ENCODE measurements around the gene EARS2.

EARS2 gene

DNA sequence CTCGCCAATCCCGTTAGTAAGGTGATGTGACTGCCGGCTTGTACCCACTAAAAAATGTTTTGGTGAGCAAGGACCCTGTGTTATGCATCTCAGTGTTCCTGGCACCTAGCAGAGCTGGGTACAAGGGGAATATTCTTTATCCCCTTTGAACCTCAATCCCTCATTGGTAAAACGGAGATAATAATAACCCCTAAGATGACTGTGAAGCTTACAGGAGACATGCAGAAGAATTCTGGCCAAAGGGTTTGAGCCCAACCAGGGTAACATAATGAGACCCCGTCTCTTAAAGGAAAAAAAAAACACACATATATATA is 47.8 kb downstream of the EARS2 start:
- intact Hi-C loops (cut with DNase I), result no loop called here
- DNase-seq, result no peak

GRCh38 chr16:23508589-23509440 is 48.3 kb downstream of the EARS2 start:
- intact Hi-C loops (cut with DNase I), result no loop called here

GRCh38 chr16:23506606-23506994 is 50.5 kb downstream of the EARS2 start:
- intact Hi-C loops (cut with DNase I), result no loop called here
- peak in 1 of 10 donors; percentile 22 for DNase-seq

More at GRCh38 chr16:23508589-23509440, 48.3 kb downstream of the EARS2 start:
- peak in 5 of 10 donors; percentile 20 to 78 (median 29) for DNase-seq

DNA sequence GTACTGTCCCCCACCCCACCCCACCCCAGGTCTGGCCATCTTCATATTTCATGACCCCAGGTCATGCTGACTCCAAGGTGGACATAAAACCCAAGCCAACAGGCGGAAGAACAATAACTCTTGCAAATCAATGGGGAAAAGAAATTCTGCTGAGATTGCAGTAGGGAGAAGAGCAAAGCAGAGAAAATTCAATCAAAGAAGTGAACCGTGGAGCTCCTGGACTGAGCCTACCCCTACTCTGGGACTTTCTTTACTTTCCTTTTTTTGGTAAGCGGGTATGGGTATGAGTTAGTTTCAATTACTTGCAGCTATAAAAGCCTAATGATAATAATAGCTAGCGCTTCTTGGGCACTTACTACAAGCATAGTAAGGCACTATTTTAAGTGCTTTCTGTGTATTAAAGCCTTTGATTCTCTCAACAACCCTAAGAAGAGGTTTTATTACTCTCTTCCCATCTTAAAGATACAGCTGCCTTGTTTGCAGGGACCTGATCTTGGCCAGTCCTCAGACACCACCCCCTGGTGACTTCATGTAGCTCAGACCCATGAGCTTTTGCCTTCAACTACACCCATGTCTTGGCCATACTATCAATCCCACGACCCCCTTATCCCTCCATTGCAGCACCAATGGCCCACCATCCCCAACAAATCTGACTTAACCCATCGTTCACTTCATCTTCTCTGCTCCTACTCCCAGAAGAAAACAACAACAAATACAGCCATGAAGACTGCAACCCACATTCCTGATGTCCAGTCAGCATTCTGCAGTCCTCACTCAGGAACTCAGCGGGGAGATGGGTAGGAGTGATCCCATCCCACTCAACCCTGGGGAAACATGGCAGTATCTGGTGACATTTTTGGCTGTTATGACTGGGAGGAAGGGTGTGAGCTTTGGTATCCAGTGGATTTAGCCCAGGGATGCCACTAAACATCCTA is 51.2 kb downstream of the EARS2 start:
- peak in 1 of 10 donors; percentile 19 for DNase-seq
- intact Hi-C loops (cut with DNase I), result no loop called here

DNA sequence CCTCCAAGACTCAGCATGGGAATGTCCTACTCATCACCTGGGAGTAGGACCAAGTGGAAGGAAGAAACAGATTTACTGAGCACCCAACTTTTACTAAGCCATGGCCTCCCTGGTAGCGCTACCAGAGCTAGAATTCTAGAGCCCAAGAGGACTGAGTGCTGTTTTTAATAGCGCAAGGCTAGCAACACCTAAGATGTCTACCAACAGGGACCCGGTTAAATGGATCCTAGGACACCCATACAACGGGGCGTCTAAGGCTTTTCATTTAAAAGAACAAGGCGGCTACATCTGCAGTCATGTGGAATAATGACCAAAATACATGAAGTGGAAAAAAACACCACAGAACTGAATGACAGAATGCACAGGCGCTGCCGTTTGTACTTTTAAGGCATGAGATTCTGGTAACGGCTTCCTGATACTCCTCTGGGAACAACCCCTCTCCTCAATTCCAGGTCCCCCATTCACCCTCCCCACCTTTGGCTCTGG is 51.9 kb downstream of the EARS2 start:
- peak in 1 of 10 donors; percentile 13 for DNase-seq
- intact Hi-C loops (cut with DNase I), result no loop called here

DNA sequence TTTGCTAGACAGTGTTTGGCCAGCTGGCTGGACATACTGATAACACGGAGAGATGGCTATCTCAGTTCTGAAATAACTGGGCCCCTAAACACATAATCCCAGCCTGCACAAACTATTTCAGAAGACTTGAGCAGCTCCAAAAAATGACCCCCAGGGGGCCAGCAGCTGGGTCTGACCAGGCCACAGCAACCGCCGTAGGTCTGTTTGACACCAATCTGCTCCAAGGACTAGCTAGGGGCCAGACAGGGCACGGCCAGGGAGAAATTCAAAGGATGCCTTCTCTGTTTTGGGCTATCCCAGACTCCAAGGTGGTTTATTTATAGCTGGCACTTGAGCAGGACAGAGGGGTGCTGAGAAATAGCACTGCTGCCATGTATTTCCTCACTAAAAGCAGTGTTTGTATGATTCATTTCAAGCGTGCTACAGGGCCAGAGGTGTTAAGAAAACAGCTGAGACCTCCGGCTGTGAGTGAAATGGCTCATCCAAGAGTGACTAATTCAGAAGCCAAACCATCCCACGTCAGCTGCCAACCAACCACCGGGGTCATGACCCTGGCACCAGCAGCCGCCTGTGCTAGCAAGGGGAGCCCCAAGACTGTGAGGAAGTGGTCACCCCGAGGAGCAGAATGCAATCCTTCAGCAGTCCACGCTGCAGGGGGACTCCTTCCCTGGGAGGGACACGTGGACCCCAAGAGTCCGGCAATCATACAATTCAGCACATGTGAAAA is 52.5 kb downstream of the EARS2 start:
- intact Hi-C loops (cut with DNase I), result no loop called here
- DNase-seq, result peak in 5 of 10 donors; percentile 23 to 89 (median 41)

- intact Hi-C loops (cut with DNase I), result no loop called here
- no peak for DNase-seq
Observed at GRCh38 chr16:23504076-23504452, 53.1 kb downstream of the EARS2 start.

DNA sequence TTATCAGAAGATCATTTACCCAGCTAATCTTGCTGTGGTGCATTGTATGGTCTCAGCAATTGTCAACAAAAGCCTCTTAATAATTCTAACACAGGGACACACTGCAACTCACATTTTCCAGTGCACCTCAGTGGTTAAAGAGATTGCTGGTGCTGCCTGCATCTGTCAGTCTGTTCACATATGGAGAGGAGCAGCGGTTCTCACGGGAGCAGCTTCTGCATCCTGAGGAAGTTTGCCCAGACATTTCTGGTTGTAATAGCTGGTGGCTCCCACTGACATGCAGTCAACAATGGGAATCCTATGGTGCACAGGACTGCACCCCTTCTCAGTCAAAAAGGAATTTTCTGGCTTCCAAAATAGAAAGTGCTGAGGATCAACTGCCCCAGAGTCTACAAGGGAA is 54.7 kb downstream of the EARS2 start:
- peak in 1 of 10 donors; percentile 9 for DNase-seq
- intact Hi-C loops (cut with DNase I), result no loop called here

- intact Hi-C loops (cut with DNase I), result no loop called here
- no peak for DNase-seq
Observed at GRCh38 chr16:23501291-23501690, 55.9 kb downstream of the EARS2 start.

DNA sequence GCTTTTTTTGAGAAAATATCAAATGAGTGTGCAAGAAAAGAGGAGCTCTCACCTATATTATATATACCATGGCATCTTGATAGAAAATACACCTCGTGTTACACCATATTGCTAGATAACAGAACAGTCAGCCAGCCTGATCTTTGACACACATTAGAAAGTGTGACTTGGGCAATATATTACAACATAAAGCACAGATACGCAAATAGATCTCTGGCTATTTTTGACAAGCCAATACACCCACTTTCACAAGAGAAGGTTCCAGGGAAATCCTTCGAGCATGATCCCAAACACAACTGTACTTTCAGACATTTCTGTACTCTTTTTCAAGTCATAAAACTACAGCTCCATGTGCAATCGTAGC is 56.3 kb downstream of the EARS2 start:
- no peak for DNase-seq
- intact Hi-C loops (cut with DNase I), result no loop called here

DNA sequence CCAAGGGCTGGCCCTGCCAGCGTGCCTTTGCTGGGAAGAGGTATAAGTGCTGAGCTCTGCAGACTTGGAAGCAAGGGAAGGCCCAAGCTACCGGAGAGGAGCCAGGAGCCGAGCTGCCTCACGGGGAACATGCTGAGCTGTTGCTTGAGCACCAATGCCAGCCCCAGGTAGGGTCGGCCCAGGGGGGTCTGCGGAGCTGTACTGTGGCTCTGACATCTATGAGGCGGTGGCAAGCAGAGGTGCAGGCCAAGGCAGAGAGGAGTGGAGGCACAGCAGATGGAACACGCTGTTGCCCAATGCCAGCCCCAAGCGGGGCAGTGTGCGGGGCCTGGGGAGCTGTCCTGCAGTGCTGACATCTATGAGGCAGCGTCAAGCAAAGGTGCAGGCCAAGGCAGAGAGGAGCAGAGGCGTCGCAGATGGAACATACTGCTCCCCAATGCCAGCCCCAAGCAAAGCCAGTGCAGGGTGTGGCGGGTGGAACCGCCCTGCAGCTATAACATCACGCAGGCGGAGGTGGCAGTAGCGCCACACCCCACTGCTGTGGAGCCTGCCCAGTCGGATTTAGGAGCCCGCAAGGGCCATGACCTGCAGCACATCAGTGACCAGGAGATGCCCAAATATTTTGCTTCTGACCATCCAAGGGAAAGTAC is 56.8 kb downstream of the EARS2 start:
- DNase-seq, result peak in 1 of 10 donors; percentile 77
- intact Hi-C loops (cut with DNase I), result no loop called here

DNA sequence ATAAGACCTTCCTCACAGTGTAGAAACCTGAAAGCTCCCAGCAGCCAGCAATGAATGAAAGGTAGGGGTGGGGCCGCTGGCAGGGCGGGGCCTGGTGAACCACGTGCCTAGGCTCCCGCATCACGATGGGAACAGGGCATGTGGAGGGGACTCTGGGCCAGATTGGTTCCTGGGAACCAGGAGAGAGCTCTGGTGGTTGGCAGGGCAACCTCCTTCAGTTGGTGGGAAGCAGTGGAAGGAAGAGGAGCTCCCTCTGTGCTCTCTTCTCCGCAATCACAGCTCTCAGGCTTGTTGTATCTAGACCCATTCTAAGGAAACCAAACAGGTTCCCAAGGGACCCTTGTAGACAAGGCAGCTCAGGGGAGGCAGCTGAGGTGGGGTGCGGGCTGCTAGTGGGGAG is 57.3 kb downstream of the EARS2 start:
- DNase-seq, result peak in 1 of 10 donors; percentile 29
- intact Hi-C loops (cut with DNase I), result no loop called here

GRCh38 chr16:23498863-23499262 is 58.3 kb downstream of the EARS2 start:
- DNase-seq, result no peak
- intact Hi-C loops (cut with DNase I), result no loop called here

GRCh38 chr16:23497543-23497868 is 59.6 kb downstream of the EARS2 start:
- intact Hi-C loops (cut with DNase I), result no loop called here
- no peak for DNase-seq

DNA sequence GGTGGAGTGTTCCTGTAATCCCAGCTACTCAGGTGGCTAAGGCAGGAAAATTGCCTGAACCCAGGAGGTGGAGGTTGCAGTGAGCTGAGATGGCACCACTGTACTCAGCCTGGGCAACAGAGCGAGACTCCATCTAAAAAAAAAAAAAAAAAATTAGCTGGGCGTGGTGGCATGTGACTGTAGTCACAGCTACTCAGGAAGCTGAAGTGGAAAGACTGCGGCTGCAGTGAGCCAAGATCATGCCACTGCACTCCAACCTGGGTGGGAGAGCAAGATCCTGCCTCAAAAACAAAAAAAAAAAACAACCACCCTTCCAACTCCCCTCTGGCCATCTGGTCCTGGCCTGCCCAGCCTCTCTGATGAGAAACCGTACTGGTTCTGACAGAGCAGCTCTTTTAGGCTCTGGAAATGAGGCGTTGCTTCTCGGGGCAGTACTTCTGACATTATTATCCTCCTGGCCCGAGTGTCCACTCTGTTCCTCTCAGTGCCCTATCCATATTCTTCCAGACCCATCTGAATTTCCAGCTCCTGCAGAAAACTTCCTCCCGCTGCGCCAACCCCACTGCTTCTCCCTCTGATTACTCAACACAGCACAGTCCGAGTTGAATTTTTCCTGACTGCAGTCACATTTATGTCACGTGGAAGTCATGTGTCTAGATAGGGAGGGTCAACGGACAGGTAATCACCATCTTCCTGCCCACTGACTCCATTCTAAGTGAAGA is 60.2 kb downstream of the EARS2 start:
- DNase-seq, result peak in 1 of 10 donors; percentile 15
- intact Hi-C loops (cut with DNase I), result no loop called here

- intact Hi-C loops (cut with DNase I), result no loop called here
- peak in 1 of 10 donors; percentile 26 for DNase-seq
Observed at GRCh38 chr16:23495671-23496070, 61.5 kb downstream of the EARS2 start.

GRCh38 chr16:23494188-23494587 is 63.0 kb downstream of the EARS2 start:
- intact Hi-C loops (cut with DNase I), result no loop called here

DNA sequence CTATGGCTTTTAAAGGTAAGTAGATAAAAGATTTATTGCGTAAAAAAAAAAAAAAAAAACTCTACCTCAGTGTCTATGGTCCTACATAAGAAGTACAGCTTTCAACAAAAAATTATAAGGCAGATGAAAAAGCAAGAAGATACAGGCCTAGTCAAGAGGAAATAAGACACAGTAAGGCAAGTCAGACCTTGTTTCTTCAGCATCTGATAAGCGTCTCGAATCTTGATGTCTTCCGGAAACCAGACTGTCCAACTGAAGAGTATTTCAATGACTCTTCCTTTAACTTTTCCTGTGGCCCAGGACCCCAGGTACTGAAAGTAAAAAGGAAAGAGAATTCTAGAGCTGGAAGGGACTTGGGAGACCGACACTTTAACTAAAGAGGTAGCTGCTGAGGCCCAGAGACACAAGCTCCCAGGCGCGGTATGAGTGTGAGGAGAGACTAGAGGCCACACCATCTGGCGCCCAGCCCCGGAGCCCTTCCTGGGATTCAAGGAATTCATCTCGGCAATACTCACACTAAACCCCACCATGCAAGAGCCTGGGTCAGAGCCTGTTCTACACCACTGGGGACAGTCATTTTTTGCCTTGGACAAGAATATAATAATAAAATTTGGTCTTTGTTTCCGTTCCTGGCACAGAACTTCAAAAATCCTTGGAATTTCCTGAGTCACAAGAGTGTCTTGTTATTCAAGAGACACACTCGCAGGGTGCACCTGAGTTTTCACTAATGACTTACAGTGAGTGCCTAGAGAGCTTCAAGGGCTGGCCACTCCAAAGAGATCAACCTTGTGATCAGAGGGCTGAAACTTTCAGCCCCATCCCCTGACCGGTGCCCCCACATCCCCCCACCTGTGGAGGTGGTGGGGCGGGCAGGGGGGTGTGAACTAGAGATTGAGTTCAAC is 65.4 kb downstream of the EARS2 start:
- no peak for DNase-seq
- intact Hi-C loops (cut with DNase I), result no loop called here

More at GRCh38 chr16:23494188-23494587, 63.0 kb downstream of the EARS2 start:
- no peak for DNase-seq

- intact Hi-C loops (cut with DNase I), result no loop called here
- no peak for DNase-seq
Observed at GRCh38 chr16:23486480-23486879, 70.7 kb downstream of the EARS2 start.

Data from posterior cingulate gyrus (tissue), 11 donors.